RWPE2 (cell line): Measurements from ENCODE around the gene HTN3.
"Not testable (repeated sequence)": the region's sequence is repeated elsewhere in the genome, so short reads cannot be mapped to it uniquely, and the experiment has no call there.

Experiments
- ATAC-seq: fragments of 200-7000 bp; cut with Tn5 transposase; 3 replicates; pipeline ENCODE4 v1.9.1; 2021; ENCODE audit warnings: low read depth
- DNase-seq: peaks from one replicate; pipeline ENCODE4 v3.0.0-alpha.2; 2020; ENCODE audit warnings: low spot score
- H3K27ac ChIP-seq: fragments of 450-650 bp; 2 replicates; pipeline ENCODE4 v1.5.1; 2017; ENCODE audit warnings: mild to moderate bottlenecking; ENCODE audit not compliant: poor library complexity, severe bottlenecking
- H3K27me3 ChIP-seq: fragments of 250-450 bp; sonication (Bioruptor Pico); 2 replicates; pipeline ENCODE4 v1.5.1; 2021; ENCODE audit warnings: mild to moderate bottlenecking, moderate library complexity; ENCODE audit not compliant: insufficient read depth, poor library complexity, severe bottlenecking
- H3K36me3 ChIP-seq: fragments of 250-450 bp; sonication (Bioruptor Pico); 2 replicates; pipeline ENCODE4 v1.5.1; 2020; ENCODE audit warnings: low read depth, mild to moderate bottlenecking, moderate library complexity
- H3K4me1 ChIP-seq: fragments of 250-450 bp; sonication (Bioruptor Pico); 2 replicates; pipeline ENCODE4 v1.5.1; 2021; ENCODE audit warnings: mild to moderate bottlenecking, moderate library complexity; ENCODE audit not compliant: insufficient read depth, poor library complexity, severe bottlenecking
- H3K4me3 ChIP-seq: fragments of 250-450 bp; sonication (Bioruptor Pico); 2 replicates; pipeline ENCODE4 v1.5.1; 2021; ENCODE audit warnings: mild to moderate bottlenecking, moderate library complexity; ENCODE audit not compliant: severe bottlenecking
- H3K9me3 ChIP-seq: fragments of 250-450 bp; sonication (Bioruptor Pico); 2 replicates; pipeline ENCODE4 v1.5.1; 2021; ENCODE audit warnings: mild to moderate bottlenecking, moderate library complexity; ENCODE audit not compliant: severe bottlenecking
- CTCF ChIP-seq: fragments of 450-650 bp; IDR thresholded peaks from one replicate; pipeline ENCODE4 v1.5.1; 2017; ENCODE audit warnings: mild to moderate bottlenecking, moderate library complexity; ENCODE audit not compliant: poor library complexity, severe bottlenecking

Gene HTN3

DNA sequence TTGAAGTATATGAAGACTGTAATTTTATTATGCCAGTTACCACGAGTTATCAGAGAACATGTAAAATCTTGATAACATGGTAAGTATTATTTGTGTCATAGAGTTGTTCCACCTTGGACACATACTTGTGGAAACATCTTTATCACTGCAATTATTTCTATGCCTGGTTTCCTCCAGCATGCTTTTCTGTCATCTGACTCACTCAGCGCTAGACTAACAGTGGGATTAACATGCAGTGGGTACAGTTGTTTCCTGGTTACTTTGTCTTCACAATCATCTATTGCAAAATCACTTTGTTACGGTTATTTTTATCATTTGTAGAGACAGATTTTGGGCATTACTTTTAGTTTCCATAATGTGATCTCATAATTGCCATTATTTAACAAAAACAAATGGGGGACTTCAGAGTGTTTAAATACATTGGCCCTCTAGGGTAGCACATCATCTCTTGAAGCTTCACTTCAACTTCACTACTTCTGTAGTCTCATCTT lies 32.7 kb upstream of the HTN3 start, which contains the start of gene STATH:
TSS of gene STATH (plus strand) at position 441 of the 491 bp plus-strand sequence. CDS start 2,472 bp downstream, outside the sequence.
- ATAC-seq: 0 out of 3 replicates have a peak, but pooled peaks have one; percentile 36
- Histone ChIP-seq H3K4me3 (no peak within 1 kb of the TSS), H3K4me1 (no peaks in the 10 kb centered on the region), H3K9me3 (no peaks in the 10 kb centered on the region), H3K36me3 (no peaks in the 10 kb centered on the region), H3K27me3 (peaks cover 3% of the 10 kb centered on the region), H3K27ac (no peak within 1 kb of the TSS)
- no peak for DNase-seq
- TF ChIP-seq CTCF: no peak

DNA sequence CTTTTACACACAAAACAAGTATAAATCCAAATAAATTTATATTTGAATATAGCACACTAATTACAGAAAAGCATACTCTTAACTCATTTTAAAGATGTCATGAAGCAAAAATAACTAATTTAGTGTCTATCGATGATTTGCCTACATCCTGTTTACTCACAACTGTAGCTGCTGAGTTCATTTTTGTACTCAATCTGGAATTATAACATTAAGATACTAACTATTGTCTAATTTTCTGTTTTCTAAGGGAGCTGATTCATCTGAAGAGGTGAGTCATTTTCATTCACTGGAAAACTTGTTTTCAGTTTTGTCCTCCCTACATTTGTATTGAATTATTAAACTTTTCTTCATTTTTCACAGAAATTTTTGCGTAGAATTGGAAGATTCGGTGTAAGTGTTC lies 28.8 kb upstream of the HTN3 start:
- no peaks in the 10 kb centered on the region for H3K9me3 ChIP-seq
- no peak overlapping the region for H3K27ac ChIP-seq
- TF ChIP-seq CTCF: no peak
- H3K4me1 ChIP-seq: no peaks in the 10 kb centered on the region
- 0 out of 3 replicates have a peak, but pooled peaks have one; percentile 38 for ATAC-seq
- DNase-seq: no peak
- H3K36me3 ChIP-seq: no peaks in the 10 kb centered on the region
- H3K27me3 ChIP-seq: no peaks in the 10 kb centered on the region
- H3K4me3 ChIP-seq: no peak overlapping the region

GRCh38 chr4:70000711-70001110 lies 27.5 kb upstream of the HTN3 start:
- ATAC-seq: no peak
- no peaks in the 10 kb centered on the region for H3K4me1 ChIP-seq
- no peak overlapping the region for H3K4me3 ChIP-seq
- no peaks in the 10 kb centered on the region for H3K36me3 ChIP-seq
- H3K9me3 ChIP-seq: no peaks in the 10 kb centered on the region
- no peak for TF ChIP-seq CTCF
- H3K27ac ChIP-seq: no peak overlapping the region
- no peaks in the 10 kb centered on the region for H3K27me3 ChIP-seq
- no peak for DNase-seq

- Histone ChIP-seq H3K4me1 (no peaks in the 10 kb centered on the region), H3K27me3 (no peaks in the 10 kb centered on the region), H3K36me3 (no peaks in the 10 kb centered on the region), H3K4me3 (no peak overlapping the region), H3K27ac (no peak overlapping the region), H3K9me3 (no peaks in the 10 kb centered on the region)
- TF ChIP-seq CTCF: no peak
- no peak for ATAC-seq
- DNase-seq: no peak
Measured at GRCh38 chr4:70002507-70002906, 25.8 kb upstream of the HTN3 start.

DNA sequence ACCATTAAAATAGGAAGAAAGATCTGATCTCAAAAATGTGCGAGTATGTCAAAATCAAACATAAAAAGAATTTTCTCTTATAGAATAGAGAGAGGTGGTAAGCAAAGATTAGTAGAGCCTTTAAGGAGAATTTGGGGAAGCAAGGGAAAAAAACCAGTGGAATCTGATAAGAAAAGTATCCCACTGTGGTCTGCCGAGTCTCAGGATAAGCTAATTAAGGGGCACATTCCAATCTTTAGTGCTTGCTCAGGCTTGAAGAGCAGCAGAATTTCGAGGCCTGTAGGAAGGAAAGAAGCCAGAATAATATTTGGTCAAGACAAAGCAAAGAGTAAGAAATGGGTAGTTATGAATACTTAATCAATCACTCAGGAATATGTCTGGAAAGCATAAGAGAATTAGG lies 19.5 kb upstream of the HTN3 start:
- no peaks in the 10 kb centered on the region for H3K9me3 ChIP-seq
- H3K4me1 ChIP-seq: no peaks in the 10 kb centered on the region
- no peaks in the 10 kb centered on the region for H3K36me3 ChIP-seq
- TF ChIP-seq CTCF: no peak
- H3K27me3 ChIP-seq: no peaks in the 10 kb centered on the region
- H3K4me3 ChIP-seq: no peak overlapping the region
- DNase-seq (no peak), ATAC-seq (no peak)
- no peak overlapping the region for H3K27ac ChIP-seq

- not testable (repeated sequence) for H3K36me3 ChIP-seq, H3K27me3 ChIP-seq, H3K4me3 ChIP-seq, H3K4me1 ChIP-seq, DNase-seq, ATAC-seq, H3K27ac ChIP-seq, H3K9me3 ChIP-seq
Measured at GRCh38 chr4:70019006-70019405, 9.3 kb upstream of the HTN3 start.
